SW480 (cell line): ENCODE results near the gene SPIRE1.
"Not testable (repeated sequence)": the region's sequence is repeated elsewhere in the genome, so short reads cannot be mapped to it uniquely, and the experiment has no call there.

Experiments
- DNase-seq: peaks from one replicate; pipeline ENCODE4 v3.0.0-alpha.2; 2016; ENCODE audit warnings: low spot score

Gene SPIRE1

DNA sequence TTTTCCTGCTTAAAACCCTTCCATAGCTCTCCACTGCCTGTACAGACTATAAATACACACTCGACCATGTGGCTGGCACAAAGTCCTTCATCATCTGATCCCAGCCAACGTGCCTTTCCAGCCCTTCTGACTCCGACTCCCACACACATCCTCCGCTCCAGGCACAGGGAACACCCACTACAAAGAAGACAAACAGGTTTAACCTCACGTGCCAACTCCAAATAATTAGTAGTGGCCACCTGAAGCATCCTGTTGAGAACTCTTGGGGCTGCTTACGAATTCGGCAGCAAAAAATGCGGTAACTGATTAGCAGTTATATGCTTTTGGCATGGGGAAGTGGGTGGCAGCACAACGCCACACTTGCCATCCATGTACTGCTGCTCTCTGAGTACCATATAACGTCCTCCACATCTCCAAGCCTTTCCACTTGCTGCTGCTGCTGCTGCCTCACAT is 12.1 kb downstream of the SPIRE1 start:
- no peak for DNase-seq

GRCh38 chr18:12645254-12645653 is 12.7 kb downstream of the SPIRE1 start:
- DNase-seq = no peak

DNA sequence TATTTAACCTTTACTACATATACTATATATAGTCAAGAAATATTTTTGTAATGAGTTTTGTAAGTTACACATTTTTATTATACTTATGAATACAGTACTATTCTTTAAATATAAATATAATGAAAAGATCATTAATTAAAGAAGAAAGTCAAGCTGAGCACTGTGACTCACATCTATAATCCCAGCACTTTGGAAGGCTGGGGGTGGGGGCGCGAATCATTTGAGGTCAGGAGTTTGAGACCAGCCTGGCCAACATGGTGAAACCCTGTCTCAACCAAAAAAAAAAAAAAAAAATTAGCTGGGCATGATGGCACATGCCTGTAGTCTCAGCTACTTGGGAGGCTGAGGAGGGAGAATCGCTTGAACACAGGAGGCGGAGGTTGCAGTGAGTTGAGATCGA is 14.2 kb downstream of the SPIRE1 start:
- DNase-seq = not testable (repeated sequence)

DNA sequence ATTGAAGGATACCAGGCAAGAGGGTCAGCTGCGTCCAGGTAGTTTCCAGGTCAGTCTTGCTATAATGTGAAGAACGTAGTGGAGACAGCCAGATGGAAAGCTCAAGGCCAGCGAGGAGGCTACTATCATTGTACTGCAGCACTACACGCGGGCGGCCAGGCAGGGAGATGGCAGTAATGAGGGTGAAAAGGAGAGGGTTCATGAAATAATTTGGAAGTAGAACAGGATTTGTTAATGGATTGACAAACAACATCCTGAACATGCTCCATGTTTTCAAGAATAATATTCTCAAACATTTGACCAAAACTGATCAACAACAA is 17.1 kb downstream of the SPIRE1 start:
- no peak for DNase-seq

DNA sequence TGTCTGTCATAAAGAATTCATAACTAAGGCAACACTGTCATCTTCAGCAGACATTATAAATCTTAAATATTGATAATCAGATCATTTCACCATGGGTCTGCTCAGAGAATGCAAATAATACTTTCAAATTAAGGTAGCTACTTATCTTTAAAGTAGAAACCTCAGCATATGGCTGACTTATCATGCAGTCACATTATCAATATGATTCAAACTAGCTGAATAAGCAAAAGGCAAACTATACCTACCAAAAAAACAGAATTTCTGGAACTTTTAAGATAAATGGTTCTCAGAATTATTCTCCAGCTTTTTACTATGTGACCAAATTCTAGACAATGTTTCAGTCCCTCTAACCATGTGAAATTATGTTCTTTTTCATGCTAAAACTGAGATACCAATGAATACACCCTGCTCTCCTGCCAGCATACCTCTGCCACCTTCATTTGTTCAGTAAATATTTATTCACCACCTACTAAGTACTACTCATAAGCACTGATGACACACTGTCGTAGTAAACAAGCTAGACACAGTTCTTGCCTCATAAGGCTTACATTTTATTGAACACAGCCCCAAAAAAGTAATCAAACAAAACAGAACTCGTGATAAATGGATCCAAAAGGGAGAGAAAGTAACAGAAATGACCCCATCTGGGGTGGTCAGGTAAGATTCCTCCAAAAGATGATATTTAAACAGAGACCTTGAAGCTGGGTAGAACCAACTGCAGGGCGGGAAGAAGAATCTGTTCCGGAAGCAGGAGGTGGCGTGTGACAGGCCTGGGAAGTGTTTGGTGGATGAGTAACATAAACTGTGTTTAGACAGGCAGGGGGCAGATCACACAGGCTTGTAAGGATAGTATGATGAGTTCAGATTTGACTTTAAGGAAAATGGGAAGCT is 17.7 kb downstream of the SPIRE1 start:
- peak; percentile 30 for DNase-seq

DNA sequence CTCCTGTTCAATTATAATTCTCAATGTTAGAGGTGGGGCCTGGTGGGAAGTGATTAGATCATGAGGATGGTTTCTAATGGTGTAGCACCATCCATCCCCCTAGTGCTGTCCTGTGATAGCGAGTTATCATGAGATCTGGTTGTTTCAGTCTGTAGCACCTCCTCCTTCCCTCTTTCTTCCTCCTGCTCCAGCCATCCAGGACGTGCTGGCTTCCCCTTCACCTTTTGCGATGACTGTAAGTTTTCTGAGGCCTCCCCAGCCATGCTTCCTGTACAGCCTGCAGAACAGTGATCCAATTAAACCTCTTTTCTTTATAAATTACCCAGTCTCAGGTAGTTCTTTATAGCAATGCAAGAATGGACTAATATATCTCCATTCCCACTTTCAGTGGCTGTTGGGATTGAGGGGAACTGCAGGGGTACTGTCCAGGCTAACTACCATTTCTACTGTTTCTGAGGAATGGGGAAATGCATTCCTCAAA is 19.2 kb downstream of the SPIRE1 start:
- no peak for DNase-seq

- DNase-seq = no peak
These were observed 19.8 kb downstream of the SPIRE1 start for GRCh38 chr18:12637901-12638643.

GRCh38 chr18:12637393-12637792 is 20.5 kb downstream of the SPIRE1 start:
- no peak for DNase-seq

GRCh38 chr18:12631831-12632477 is 26.0 kb downstream of the SPIRE1 start:
- DNase-seq = no peak

- no peak for DNase-seq
These were observed 27.8 kb downstream of the SPIRE1 start for GRCh38 chr18:12630136-12630535.

DNA sequence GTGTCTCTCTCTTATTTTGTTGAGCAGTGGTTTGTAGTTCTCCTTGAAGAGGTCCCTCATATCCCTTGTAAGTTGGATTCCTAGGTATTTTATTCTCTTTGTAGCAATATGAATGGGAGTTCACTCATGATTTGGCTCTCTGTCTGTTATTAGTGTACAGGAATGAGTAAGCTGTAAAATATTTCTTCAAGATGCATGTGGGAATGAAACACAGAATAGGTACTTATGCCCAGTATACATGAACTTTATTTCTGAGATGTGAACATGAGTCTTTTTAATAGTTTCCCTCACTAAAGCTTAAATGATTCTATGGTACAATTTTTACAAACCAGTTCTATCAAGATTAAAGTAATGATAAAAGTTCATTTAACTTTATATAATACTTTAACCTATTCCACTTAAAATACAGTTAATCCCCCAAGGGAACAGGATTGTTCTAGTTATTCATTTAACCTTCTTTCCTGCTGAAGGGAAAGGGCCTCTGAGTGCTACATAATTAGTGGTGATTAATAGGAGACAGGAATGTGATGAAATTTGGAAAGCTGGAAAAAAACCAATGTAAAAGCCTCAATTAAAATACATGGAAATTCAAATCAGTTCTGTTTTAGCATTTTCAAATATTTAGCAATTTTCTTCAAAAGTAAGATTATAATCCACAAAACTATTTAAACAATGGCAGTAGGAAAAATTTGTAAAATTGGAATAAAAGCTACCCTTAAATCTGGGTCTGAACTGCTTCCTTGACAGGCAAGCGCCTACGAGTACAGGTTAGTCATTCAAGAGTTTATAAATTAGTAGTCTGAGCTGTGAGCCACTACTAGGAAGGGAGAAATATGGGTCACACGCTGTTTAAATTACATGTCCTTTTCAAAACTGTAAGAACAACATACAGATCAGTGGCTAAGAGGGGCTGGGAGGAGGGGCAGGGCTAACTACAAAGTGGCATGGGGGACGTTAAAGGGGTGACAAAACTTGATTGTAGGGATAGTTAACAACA is 28.9 kb downstream of the SPIRE1 start:
- DNase-seq = no peak

GRCh38 chr18:12627199-12627598 is 30.7 kb downstream of the SPIRE1 start:
- not testable (repeated sequence) for DNase-seq

DNA sequence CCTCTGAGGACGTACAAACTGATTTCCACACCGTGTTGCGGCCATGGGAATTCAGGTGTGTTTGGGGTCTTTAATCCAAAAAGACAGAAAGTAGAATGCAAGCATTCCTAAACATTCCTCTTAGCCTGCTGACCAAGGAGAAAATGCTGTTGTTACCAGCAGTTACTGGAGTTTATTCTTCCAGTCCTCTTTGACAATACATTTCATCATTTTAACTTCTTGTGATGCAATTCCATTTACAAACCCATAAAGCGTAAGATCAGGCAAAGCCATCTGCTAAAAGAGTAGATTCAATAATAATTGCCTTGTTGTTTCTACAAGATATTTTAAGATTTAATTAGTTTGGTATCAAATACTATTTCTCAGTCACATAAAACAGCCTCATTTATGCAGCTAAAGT is 32.7 kb downstream of the SPIRE1 start:
- DNase-seq = no peak

GRCh38 chr18:12621742-12622306 is 36.1 kb downstream of the SPIRE1 start:
- peak; percentile 20 for DNase-seq

DNA sequence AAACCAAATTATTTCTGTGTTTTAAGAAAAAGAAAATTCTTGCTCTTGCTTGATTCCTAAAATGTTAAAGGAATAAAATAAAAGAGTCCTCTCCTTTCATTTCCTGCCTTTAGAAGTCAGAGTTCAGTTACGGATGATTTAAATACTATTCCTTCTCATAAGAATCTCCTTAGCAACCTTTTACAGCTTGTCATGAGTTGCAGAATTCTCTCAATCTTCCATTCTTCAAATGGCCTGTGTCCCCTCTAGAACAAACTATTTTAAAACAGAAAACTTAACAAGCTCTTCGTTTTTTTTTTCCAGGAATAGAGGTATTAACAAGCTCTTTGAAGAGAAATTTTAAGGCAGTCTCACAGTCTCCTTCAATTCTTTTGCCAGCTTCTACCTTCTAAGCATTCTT is 42.2 kb downstream of the SPIRE1 start:
- DNase-seq = no peak

DNA sequence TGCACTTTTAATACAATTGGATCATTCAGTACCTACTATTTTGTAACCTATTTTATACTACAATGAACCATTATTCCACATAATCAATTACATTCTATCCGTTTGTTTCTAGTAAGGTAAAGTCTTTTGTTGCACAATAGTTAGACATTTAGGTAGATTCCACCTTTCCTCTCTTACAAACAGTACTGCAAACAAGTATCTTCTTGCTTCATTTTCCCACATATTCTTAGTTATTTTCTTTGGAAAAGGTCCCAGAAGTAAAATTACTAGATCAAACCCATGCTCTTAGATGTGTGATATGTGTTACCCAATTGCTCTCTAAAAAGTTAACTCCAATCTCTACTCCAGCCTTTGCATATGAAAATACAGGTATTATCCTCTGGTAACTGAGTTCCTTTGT is 49.6 kb downstream of the SPIRE1 start:
- DNase-seq = no peak

DNA sequence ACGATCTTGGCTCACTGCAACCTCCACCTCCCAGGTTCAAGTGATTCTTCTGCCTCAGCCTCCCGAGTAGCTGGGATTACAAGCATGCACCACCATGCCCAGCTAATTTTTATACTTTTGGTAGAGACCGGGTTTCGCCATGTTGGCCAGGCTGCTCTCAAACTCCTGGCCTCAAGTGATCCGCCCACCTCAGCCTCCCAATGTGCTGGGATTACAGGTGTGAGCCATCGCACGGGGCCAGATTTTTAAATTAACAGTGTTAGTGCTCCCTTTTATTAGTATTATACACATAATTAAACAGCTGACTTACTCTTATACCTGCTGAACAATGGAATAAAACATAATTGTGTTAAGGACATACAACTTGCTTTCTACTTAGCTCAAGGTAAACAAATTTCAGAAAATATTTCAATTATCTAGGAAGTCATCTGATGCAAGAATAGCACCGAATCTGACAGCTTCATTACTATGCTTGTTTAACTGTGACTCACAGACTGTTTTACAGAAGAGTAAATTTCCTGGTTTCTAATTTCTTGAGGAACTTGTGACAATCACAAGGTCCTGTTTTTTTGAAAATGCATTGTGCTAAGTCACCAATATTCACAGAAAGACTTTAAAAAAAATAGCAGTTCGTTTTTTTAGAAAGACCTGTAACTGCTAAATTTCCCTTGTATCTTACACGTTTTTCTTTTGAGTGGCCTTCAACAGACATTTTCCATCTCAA is 51.2 kb downstream of the SPIRE1 start:
- DNase-seq = peak; percentile 67

- no peak for DNase-seq
These were observed 53.4 kb downstream of the SPIRE1 start for GRCh38 chr18:12604445-12605007.

- no peak for DNase-seq
These were observed 57.9 kb downstream of the SPIRE1 start for GRCh38 chr18:12599966-12600365.

- DNase-seq = peak; percentile 20
These were observed 58.4 kb downstream of the SPIRE1 start for GRCh38 chr18:12599543-12599942.
